H9 (cell line): Measurements from ENCODE around the gene CREB3L4. TPM values are rescaled to one million over a fixed set of nuclear protein-coding genes. Genes with fewer than 3 reads are reported as not detected.

Experiments used
- DNase-seq: peaks from one replicate; pipeline ENCODE4 v3.0.0-alpha.2; 2017
- H2AFZ ChIP-seq: one replicate; pipeline ENCODE4 v1.6.1; 2013; ENCODE audit warnings: mild to moderate bottlenecking, low read length, control low read depth, moderate library complexity
- H2AK5ac ChIP-seq: 2 replicates; pipeline ENCODE4 v1.6.1; 2013; ENCODE audit warnings: low read length, control low read depth, mixed read lengths; ENCODE audit not compliant: insufficient read length
- H2BK120ac ChIP-seq: one replicate; pipeline ENCODE4 v1.6.1; 2013; ENCODE audit warnings: low read depth, mild to moderate bottlenecking, low read length, control low read depth, inconsistent platforms; ENCODE audit not compliant: poor library complexity, severe bottlenecking
- H2BK12ac ChIP-seq: 2 replicates; pipeline ENCODE4 v1.6.1; 2013; ENCODE audit warnings: low read length, control low read depth, mixed read lengths, low read depth; ENCODE audit not compliant: insufficient read length
- H2BK15ac ChIP-seq: 2 replicates; pipeline ENCODE4 v1.6.1; 2013; ENCODE audit warnings: low read depth, low read length, control low read depth
- H2BK20ac ChIP-seq: one replicate; pipeline ENCODE4 v1.6.1; 2013; ENCODE audit warnings: low read depth, mild to moderate bottlenecking, low read length, control low read depth, inconsistent platforms; ENCODE audit not compliant: poor library complexity, severe bottlenecking
- H2BK5ac ChIP-seq: 2 replicates; pipeline ENCODE4 v1.6.1; 2013; ENCODE audit warnings: low read length, control low read depth, mixed read lengths; ENCODE audit not compliant: insufficient read length
- H3K14ac ChIP-seq: 2 replicates; pipeline ENCODE4 v1.6.1; 2013; ENCODE audit warnings: low read length, control low read depth; ENCODE audit not compliant: insufficient read depth
- H3K18ac ChIP-seq: 2 replicates; pipeline ENCODE4 v1.6.1; 2013; ENCODE audit warnings: low read depth, mild to moderate bottlenecking, mixed read lengths, low read length, control low read depth; ENCODE audit not compliant: insufficient read length
- H3K23ac ChIP-seq: 2 replicates; pipeline ENCODE4 v1.6.1; 2013; ENCODE audit warnings: low read length, control low read depth, mixed read lengths, low read depth; ENCODE audit not compliant: insufficient read length
- H3K23me2 ChIP-seq: 2 replicates; pipeline ENCODE4 v1.6.1; 2013; ENCODE audit warnings: low read depth, mild to moderate bottlenecking, mixed read lengths, low read length, control low read depth; ENCODE audit not compliant: insufficient read length, poor library complexity, severe bottlenecking
- H3K27ac ChIP-seq: 2 replicates; pipeline ENCODE4 v1.5.1; 2013; ENCODE audit warnings: low read length, control low read depth, mixed read lengths, low read depth; ENCODE audit not compliant: insufficient read length
- H3K27me3 ChIP-seq: 2 replicates; pipeline ENCODE4 v1.6.1; 2013; ENCODE audit warnings: low read length, control low read depth, inconsistent platforms; ENCODE audit not compliant: insufficient read depth
- H3K4ac ChIP-seq: 2 replicates; pipeline ENCODE4 v1.6.1; 2013; ENCODE audit warnings: low read depth, mild to moderate bottlenecking, control low read depth, inconsistent platforms, low read length, moderate library complexity
- H3K4me1 ChIP-seq: 2 replicates; pipeline ENCODE4 v1.6.1; 2013; ENCODE audit warnings: low read length, control low read depth, inconsistent platforms; ENCODE audit not compliant: insufficient read depth
- H3K4me2 ChIP-seq: 2 replicates; pipeline ENCODE4 v1.6.1; 2013; ENCODE audit warnings: low read length, control low read depth, mixed read lengths; ENCODE audit not compliant: insufficient read length, insufficient read depth
- H3K56ac ChIP-seq: 2 replicates; pipeline ENCODE4 v1.6.1; 2013; ENCODE audit warnings: low read depth, mild to moderate bottlenecking, mixed read lengths, low read length, control low read depth; ENCODE audit not compliant: insufficient read length
- H3K79me1 ChIP-seq: 2 replicates; pipeline ENCODE4 v1.6.1; 2013; ENCODE audit warnings: low read depth, mild to moderate bottlenecking, moderate library complexity, low read length, control low read depth, inconsistent platforms; ENCODE audit not compliant: insufficient read depth, poor library complexity, severe bottlenecking
- H3K79me2 ChIP-seq: 2 replicates; pipeline ENCODE4 v1.6.1; 2013; ENCODE audit warnings: low read length, control low read depth, inconsistent platforms; ENCODE audit not compliant: insufficient read depth
- H3K9ac ChIP-seq: 2 replicates; pipeline ENCODE4 v1.6.1; 2013; ENCODE audit warnings: low read length, control low read depth, mixed read lengths; ENCODE audit not compliant: insufficient read length; ENCODE audit errors: extremely low read depth
- H3K9me3 ChIP-seq: one replicate; pipeline ENCODE4 v1.6.1; 2013; ENCODE audit warnings: low read depth, low read length, inconsistent platforms; ENCODE audit not compliant: control insufficient read depth
- H3T11ph ChIP-seq: one replicate; pipeline ENCODE4 v1.6.1; 2013; ENCODE audit warnings: mild to moderate bottlenecking, low read length, control low read depth, inconsistent platforms
- H4K20me1 ChIP-seq: one replicate; pipeline ENCODE4 v1.6.1; 2013; ENCODE audit not compliant: control insufficient read depth, insufficient read length, insufficient read depth
- H4K5ac ChIP-seq: 2 replicates; pipeline ENCODE4 v1.6.1; 2013; ENCODE audit warnings: low read depth, mild to moderate bottlenecking, mixed read lengths, low read length, control low read depth; ENCODE audit not compliant: insufficient read length
- H4K8ac ChIP-seq: replicated peaks from 2 replicates; pipeline ENCODE4 v1.6.1; 2013; ENCODE audit warnings: low read length, control low read depth, mixed read lengths, low read depth; ENCODE audit not compliant: insufficient read length
- H4K91ac ChIP-seq: 2 replicates; pipeline ENCODE4 v1.6.1; 2013; ENCODE audit warnings: low read depth, mild to moderate bottlenecking, moderate library complexity, mixed read lengths, low read length, control low read depth; ENCODE audit not compliant: insufficient read length
- H3K27ac Mint-ChIP-seq, 3 experiments: 2 replicates in 2 of 3; 3 replicates in 1 of 3; pipeline ENCODE4 v1.8.0; 2020 to 2021; ENCODE audit warnings: mixed read lengths in 3 of 3, mild to moderate bottlenecking in 1 of 3, moderate library complexity in 1 of 3
- H3K27me3 Mint-ChIP-seq: 2 replicates; pipeline ENCODE4 v1.8.0; 2021; ENCODE audit warnings: low read depth, mild to moderate bottlenecking, moderate library complexity, mixed read lengths
- H3K36me3 Mint-ChIP-seq, 3 experiments: 2 replicates in 2 of 3; 3 replicates in 1 of 3; pipeline ENCODE4 v1.8.0; 2020 to 2021; ENCODE audit warnings: low read depth in 3 of 3, mixed read lengths in 3 of 3; ENCODE audit not compliant: insufficient read depth in 1 of 3
- H3K4me1 Mint-ChIP-seq, 2 experiments: 2 replicates each; pipeline ENCODE4 v1.8.0; 2020; ENCODE audit warnings: mixed read lengths in 2 of 2
- H3K4me3 Mint-ChIP-seq, 2 experiments: 2 replicates in 1 of 2; 3 replicates in 1 of 2; pipeline ENCODE4 v1.8.0; 2020 to 2021; ENCODE audit warnings: mild to moderate bottlenecking in 2 of 2, mixed read lengths in 2 of 2, moderate library complexity in 1 of 2
- H3K9me3 Mint-ChIP-seq, 2 experiments: 2 replicates in 1 of 2; 3 replicates in 1 of 2; pipeline ENCODE4 v1.8.0; 2020; ENCODE audit warnings: mild to moderate bottlenecking in 2 of 2, mixed read lengths in 2 of 2, moderate library complexity in 1 of 2
- WGBS: extraction: QIAGEN DNeasy Blood & Tissue Kit; methylation state at CpG from one replicate; pipeline ENCODE4 v1.1.7; 2013; ENCODE audit warnings: missing lambda C conversion rate, low lambda C conversion rate, mixed read lengths; ENCODE audit not compliant: insufficient read length; ENCODE audit errors: extremely low coverage; 5-methylcytosine and 5-hydroxymethylcytosine counted together
- total RNA-seq: library from RNA; stranded (reverse); gene quantifications from 2 replicates; pipeline ENCODE4 v1.2.1, GENCODE V29; 2021
- TF ChIP-seq, protein P1 (sequence below): fragments of 200-600 bp; sonication (generic); conservative IDR thresholded peaks from 3 replicates; pipeline ENCODE4 v1.8.0; 2021; ENCODE audit warnings: antibody characterized with exemption, mild to moderate bottlenecking

The CREB3L4 gene
- total RNA-seq, 1 experiment from 2014 or later: 27.6 TPM

- H3K4me2 ChIP-seq: no peak overlapping the region
- no peak for DNase-seq
- no peak overlapping the region for H3K23ac ChIP-seq
- no peak overlapping the region for H2AFZ ChIP-seq
- no peak overlapping the region for H3K9ac ChIP-seq
- Mint-ChIP-seq H3K27ac (no peak overlapping the region), H3K36me3 (peaks cover 48 to 84% (median 79%) of the 10 kb centered on the region in 3 experiments), H3K4me1 (no peaks in the 10 kb centered on the region), H3K27me3 (no peaks in the 10 kb centered on the region), H3K9me3 (no peaks in the 10 kb centered on the region), H3K4me3 (no peak overlapping the region)
- H3K4me1 ChIP-seq: no peaks in the 10 kb centered on the region
- H2BK5ac ChIP-seq: no peak overlapping the region
- H3K4ac ChIP-seq: no peak overlapping the region
- H3K18ac ChIP-seq: no peak overlapping the region
- no peak overlapping the region for H2BK120ac ChIP-seq
- H4K20me1 ChIP-seq: peaks cover 3% of the 10 kb centered on the region
- H4K8ac ChIP-seq: no peak overlapping the region
- no peaks in the 10 kb centered on the region for H3K79me2 ChIP-seq
- no peak overlapping the region for H2BK15ac ChIP-seq
- no CpG with 5 or more reads among the region's 10 CpGs for WGBS
- H3K9me3 ChIP-seq: no peaks in the 10 kb centered on the region
- no peak overlapping the region for H3T11ph ChIP-seq
- no peak overlapping the region for H3K56ac ChIP-seq
- H4K91ac ChIP-seq: no peak overlapping the region
- H3K27me3 ChIP-seq: no peaks in the 10 kb centered on the region
- TF ChIP-seq, protein P1, sequence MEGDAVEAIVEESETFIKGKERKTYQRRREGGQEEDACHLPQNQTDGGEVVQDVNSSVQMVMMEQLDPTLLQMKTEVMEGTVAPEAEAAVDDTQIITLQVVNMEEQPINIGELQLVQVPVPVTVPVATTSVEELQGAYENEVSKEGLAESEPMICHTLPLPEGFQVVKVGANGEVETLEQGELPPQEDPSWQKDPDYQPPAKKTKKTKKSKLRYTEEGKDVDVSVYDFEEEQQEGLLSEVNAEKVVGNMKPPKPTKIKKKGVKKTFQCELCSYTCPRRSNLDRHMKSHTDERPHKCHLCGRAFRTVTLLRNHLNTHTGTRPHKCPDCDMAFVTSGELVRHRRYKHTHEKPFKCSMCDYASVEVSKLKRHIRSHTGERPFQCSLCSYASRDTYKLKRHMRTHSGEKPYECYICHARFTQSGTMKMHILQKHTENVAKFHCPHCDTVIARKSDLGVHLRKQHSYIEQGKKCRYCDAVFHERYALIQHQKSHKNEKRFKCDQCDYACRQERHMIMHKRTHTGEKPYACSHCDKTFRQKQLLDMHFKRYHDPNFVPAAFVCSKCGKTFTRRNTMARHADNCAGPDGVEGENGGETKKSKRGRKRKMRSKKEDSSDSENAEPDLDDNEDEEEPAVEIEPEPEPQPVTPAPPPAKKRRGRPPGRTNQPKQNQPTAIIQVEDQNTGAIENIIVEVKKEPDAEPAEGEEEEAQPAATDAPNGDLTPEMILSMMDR: no peak
- no peak overlapping the region for H4K5ac ChIP-seq
- no peak overlapping the region for H2BK20ac ChIP-seq
- H3K14ac ChIP-seq: no peak overlapping the region
- no peak overlapping the region for H2AK5ac ChIP-seq
- no peaks in the 10 kb centered on the region for H3K79me1 ChIP-seq
- no peaks in the 10 kb centered on the region for H3K23me2 ChIP-seq
- no peak overlapping the region for H2BK12ac ChIP-seq
- H3K27ac ChIP-seq: no peak overlapping the region
Observed at GRCh38 chr1:153937331-153937730, 30.4 kb upstream of the CREB3L4 start.
